ENCODE measurements around the gene RAB3B.

GRCh38 chr1:51924455-51924854, 66.0 kb downstream of the RAB3B start:
- TF ChIP-seq CTCF (conservative IDR thresholded peaks at IDR 0.05 in 1 of 2, IDR thresholded peaks at IDR 0.05 in 1 of 2; ENCODE audit: low read depth in 1 of 2, low read length in 2 of 2) (no peak), EZH2 (IDR thresholded peaks at IDR 0.05; ENCODE audit: low read length, missing control alignments) (no peak)
